ENCODE results near the gene TNFAIP8L2. TPM values are rescaled to one million over a fixed set of nuclear protein-coding genes. Genes with fewer than 3 reads are reported as not detected.

The TNFAIP8L2 gene
- total RNA-seq = not detected in 2 replicates

GRCh38 chr1:151156515-151156819, at the start of gene TNFAIP8L2:
Gene TNFAIP8L2, plus strand, starts transcription at chr1:151156649. Its CDS starts 2,049 bp downstream, at chr1:151158698.

GRCh38 chr1:151146412-151147131, 9.9 kb upstream of the TNFAIP8L2 start, which contains the start of gene SEMA6C:
Gene SEMA6C, minus strand, starts transcription at chr1:151146631. Its CDS starts 4,010 bp downstream, at chr1:151142621.

GRCh38 chr1:151165738-151166504, 9.5 kb downstream of the TNFAIP8L2 start, which contains the start of the genes LYSMD1 and SCNM1:
Gene LYSMD1, minus strand, starts transcription at chr1:151165902. Its CDS starts 644 bp downstream, at chr1:151165258.
Gene SCNM1, plus strand, starts transcription at chr1:151166144. Its CDS starts 9 bp downstream, at chr1:151166153.

GRCh38 chr1:151175863-151176262, 19.4 kb downstream of the TNFAIP8L2 start, which contains the start of gene TMOD4:
Gene TMOD4, minus strand, starts transcription at chr1:151175981. Its CDS starts 1,106 bp downstream, at chr1:151174875.

GRCh38 chr1:151189637-151190445, 33.4 kb downstream of the TNFAIP8L2 start, which contains the start of gene VPS72:
Gene VPS72, minus strand, starts transcription at chr1:151190197. Its CDS starts 76 bp downstream, at chr1:151190121.

GRCh38 chr1:151198254-151199127, 42.0 kb downstream of the TNFAIP8L2 start, which contains the start of gene PIP5K1A:
Gene PIP5K1A, plus strand, starts transcription at chr1:151198552. Its CDS starts 445 bp downstream, at chr1:151198997.

Other genes with a start within 250 kb of the TNFAIP8L2 start
- 21.9 and 26.8 TPM in 2 replicates for gene SETDB1, start 230.3 kb upstream of the TNFAIP8L2 start, total RNA-seq
- 108 and 150 TPM in 2 replicates for gene CERS2, start 181.8 kb upstream of the TNFAIP8L2 start, total RNA-seq
- gene ANXA9, start 174.4 kb upstream of the TNFAIP8L2 start, total RNA-seq = not detected in 2 replicates
- 6.5 and 8.5 TPM in 2 replicates for gene MINDY1, start 149.7 kb upstream of the TNFAIP8L2 start, total RNA-seq
- gene PRUNE1, start 148.2 kb upstream of the TNFAIP8L2 start, total RNA-seq = 5.9 and 10.7 TPM in 2 replicates
- 0.28 and 0.38 TPM in 2 replicates for gene BNIPL, start 120.1 kb upstream of the TNFAIP8L2 start, total RNA-seq
- 1.5 and 1.7 TPM in 2 replicates for gene C1orf56, start 108.9 kb upstream of the TNFAIP8L2 start, total RNA-seq
- 46.2 and 69.2 TPM in 2 replicates for gene CDC42SE1, start 97.0 kb upstream of the TNFAIP8L2 start, total RNA-seq
- 5.9 and 6.3 TPM in 2 replicates for gene MLLT11, start 96.3 kb upstream of the TNFAIP8L2 start, total RNA-seq
- gene GABPB2, start 85.9 kb upstream of the TNFAIP8L2 start, total RNA-seq = 21.3 and 21.7 TPM in 2 replicates
- gene SEMA6C, start 10.0 kb upstream of the TNFAIP8L2 start, total RNA-seq = 1.1 and 1.3 TPM in 2 replicates
- gene LYSMD1, start 9.3 kb downstream of the TNFAIP8L2 start, total RNA-seq = 3.9 and 6.7 TPM in 2 replicates
- gene SCNM1, start 9.5 kb downstream of the TNFAIP8L2 start, total RNA-seq = 20.1 and 25.7 TPM in 2 replicates
- gene TMOD4, start 19.3 kb downstream of the TNFAIP8L2 start, total RNA-seq = 0.19 TPM in 1 of 2 replicates, not detected in the other
- 37.2 and 53.1 TPM in 2 replicates for gene VPS72, start 33.5 kb downstream of the TNFAIP8L2 start, total RNA-seq
- 54.7 and 58.3 TPM in 2 replicates for gene PIP5K1A, start 41.9 kb downstream of the TNFAIP8L2 start, total RNA-seq
- gene PSMD4, start 98.1 kb downstream of the TNFAIP8L2 start, total RNA-seq = 194 and 281 TPM in 2 replicates
- 7.1 and 7.6 TPM in 2 replicates for gene ZNF687, start 125.7 kb downstream of the TNFAIP8L2 start, total RNA-seq
- 42.0 and 95.1 TPM in 2 replicates for gene PI4KB, start 170.8 kb downstream of the TNFAIP8L2 start, total RNA-seq
- 33.9 and 47.4 TPM in 2 replicates for gene RFX5, start 190.6 kb downstream of the TNFAIP8L2 start, total RNA-seq
- 18.8 and 19.7 TPM in 2 replicates for gene SELENBP1, start 216.1 kb downstream of the TNFAIP8L2 start, total RNA-seq
- gene PSMB4, start 242.9 kb downstream of the TNFAIP8L2 start, total RNA-seq = 311 and 442 TPM in 2 replicates